ENCODE results near the gene MAP4K3.

Gene MAP4K3

DNA sequence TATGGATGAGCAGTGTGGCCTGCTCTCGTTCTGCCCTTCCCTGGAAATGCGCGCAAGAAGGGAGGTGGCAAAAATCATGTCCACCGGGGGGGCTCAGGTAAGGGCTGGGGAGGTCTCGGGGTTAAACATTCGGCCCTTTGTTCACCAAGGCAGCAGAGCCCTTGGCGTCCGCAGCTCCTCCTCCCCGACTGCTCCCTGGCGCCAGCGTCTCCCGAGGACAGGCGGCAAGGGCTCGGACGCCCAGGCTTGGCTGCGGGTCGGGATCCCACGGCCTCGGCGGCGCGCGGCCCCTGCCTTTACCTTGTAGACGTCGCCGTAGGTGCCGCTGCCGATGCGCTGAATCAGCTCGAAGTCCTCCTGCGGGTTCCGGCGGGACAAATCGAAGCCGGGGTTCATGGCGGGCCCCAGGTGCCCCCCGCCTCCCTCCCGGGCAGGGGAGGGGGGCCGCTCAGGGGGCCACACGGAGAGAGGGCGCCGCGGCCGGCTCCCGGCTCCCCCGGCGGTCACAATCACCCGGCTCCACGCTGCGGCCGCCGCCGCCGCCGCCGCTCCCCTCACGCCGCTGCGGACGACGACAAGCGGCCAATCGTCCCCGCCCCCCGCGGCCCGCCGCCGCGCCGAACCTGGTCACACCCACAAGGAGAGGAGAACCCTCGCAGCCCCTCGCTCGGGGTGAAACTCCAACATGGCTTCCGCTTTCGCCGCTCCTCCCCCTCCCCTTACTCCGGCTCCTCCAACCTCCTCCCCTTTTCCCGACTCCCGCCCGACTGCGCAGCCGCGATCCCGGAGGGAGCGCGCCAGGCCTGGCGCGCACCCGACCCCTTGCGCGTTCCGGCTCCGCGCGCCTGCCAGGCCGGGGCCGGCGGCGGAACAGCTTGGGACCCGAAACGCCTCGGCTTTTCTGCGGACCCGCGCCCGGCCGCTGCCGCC is at the start of gene MAP4K3:
MAP4K3 (minus strand) TSS at position 694 of the 930 bp plus-strand sequence; CDS start at position 396, 298 bp downstream.
- peak; percentile 92 for DNase-seq

DNA sequence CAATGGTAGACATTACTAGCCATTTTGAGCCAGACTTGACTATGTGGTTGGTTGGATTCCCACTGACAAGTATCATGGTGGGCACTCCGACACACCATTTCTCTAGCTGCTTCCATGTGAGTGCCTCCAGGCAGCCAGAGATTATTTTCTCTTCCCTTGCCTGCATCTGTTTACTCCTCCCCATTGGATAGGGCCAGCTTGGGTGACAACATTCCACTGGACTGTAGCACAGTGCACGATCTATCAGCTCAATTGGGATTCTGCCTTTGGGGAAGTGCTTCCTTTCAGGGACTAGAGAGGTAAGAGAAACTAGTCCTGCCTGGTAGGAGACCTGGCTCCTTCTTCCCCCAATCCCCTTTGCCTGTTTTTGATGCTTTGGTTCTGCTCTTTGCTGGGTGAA is 49.0 kb upstream of the MAP4K3 start:
- DNase-seq = no peak

- DNase-seq = no peak
Observed at GRCh38 chr2:39484620-39485495, 47.8 kb upstream of the MAP4K3 start.

- no peak for DNase-seq
Observed at GRCh38 chr2:39484206-39484605, 47.1 kb upstream of the MAP4K3 start.

DNA sequence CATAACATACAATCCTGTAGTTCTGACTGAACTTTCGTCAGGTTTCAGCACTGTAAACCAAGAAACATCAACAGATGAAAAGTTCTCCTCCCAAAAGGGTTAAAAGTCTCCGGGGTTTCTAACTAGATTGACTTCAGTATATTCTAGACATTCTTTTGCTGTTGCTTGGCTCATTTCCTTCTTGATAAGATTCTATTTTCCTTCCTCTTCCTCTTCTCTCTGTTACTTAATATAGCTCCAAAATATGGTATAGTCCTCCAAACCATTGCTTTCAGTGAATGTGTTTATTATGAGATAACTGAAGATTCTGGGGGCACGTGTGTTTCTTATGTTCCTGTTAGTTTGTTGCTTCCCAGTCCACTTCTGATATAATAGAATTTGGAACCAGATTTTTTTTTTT is 46.4 kb upstream of the MAP4K3 start:
- DNase-seq = no peak

DNA sequence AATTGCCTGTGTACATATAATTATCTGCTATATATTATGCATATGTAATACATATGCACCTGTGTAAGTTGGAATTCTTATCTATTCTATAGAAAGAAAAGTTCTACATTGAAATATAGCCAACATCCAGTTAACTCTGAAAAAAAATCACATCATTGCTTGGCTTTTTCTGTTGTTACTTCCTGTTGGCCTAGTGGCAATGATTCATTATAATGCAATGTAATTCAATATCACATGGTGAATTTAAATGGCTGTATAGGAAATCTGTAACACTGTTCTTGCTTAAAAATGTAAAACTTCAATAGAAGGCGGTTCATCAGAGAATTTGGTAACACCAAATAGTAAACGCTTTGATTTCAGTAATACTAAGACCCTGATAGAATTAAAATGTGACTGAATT is 44.5 kb upstream of the MAP4K3 start:
- DNase-seq = no peak

DNA sequence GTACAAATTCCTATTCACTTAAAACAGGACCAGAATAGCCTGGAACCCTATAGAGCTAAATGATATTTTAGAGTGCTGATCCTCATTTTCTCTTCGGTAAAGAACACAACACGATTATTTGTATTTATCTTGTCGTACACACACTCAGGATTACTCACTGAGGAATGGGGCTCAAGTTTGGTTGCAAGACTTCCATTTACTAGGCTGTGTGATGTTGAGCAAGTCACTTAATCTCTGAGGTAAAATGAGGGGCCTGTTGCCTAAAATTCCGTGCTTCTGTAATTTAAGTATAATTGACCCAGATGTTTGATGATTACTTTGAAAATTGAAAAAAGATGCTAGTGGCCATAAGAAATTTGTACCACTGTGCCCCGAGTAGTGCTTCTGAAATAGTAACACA is 42.6 kb upstream of the MAP4K3 start:
- no peak for DNase-seq

DNA sequence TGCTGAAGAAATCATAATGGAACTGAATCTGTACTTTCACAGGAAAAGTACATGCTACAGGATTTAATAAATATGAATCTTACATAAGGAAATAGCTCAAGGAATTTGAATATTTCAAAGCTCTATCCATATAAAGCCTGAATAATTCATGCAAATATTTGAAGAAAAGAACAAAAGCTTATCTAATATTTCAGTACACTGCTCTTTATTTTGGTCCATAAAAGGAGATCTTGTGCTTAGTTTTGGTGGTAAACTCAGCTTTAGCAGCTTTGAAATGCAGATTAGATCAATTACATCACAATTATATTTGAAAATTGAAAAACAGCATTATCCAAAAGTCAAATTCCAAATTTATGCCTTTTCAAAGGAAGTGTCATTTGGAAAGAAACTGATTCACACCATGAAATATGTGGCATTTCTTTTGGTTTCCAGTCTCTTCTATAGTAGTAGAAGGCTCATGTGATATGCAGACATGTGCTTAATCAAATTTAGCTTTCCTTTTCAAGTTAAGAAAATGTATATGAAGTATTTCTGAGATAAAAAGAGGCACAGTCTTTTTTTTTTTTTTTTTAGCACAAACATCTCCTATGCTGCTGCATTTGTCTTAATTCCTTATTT is 42.1 kb upstream of the MAP4K3 start:
- no peak for DNase-seq

DNA sequence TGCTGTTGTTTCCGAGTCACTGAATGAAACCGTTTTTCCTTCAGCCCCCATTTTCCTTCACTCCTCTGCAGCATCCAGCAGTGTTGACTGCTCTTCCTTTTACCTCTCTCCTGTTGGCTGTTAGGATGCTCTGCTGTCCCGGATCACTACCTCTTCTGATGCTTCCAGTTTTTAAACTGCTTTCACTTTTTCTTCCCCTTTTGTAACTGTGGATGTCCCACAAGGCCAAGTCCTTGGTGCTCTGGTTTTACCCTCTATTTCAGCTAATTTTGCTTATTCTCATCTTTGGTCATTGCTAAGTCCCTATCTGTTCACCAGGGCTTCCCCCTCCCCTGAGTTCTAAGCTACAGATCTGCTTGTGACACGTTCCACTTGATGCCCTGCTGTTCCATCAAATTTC is 39.4 kb upstream of the MAP4K3 start:
- no peak for DNase-seq

- DNase-seq = no peak
Observed at GRCh38 chr2:39475006-39475405, 37.9 kb upstream of the MAP4K3 start.

DNA sequence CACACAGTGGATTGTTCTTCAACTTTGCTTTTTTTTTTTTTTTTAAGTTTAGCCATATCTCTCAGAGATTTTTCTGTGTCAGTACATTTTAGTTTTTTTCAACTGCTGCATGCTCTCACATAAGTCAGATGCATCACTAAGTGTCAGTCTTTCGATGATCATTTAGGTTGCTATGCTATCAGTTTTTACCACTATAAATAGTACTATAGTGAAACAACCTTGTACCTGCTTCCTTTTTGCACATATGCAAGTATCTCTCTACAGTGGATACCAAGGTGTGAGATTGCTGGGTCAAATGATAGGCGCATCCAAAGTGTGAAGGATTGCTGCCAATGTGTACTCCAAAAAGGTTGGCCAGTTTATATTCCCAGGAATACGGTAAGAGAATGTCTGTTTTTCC is 33.5 kb upstream of the MAP4K3 start:
- DNase-seq = no peak

- DNase-seq = peak; percentile 18
Observed at GRCh38 chr2:39469807-39470206, 32.7 kb upstream of the MAP4K3 start.

- DNase-seq = no peak
Observed at GRCh38 chr2:39468579-39469451, 31.7 kb upstream of the MAP4K3 start.

DNA sequence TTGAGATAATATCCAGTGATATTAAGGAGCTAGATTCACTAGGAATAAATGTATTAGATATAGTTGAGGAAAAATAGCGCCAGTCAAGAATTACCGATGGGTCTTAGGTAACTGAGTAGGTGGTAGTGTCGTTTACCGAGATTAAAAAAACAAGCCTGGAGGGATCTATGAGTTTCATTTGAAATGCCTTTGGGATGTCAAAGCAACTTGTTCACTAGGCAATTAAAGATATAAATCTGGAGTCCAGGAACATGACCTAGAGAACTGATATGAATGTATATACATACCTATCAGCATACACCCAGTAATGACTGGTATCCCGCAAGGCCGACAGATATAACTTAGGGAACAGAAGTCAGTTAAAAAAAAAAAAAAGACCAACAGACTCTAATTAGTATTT is 29.2 kb upstream of the MAP4K3 start:
- no peak for DNase-seq

DNA sequence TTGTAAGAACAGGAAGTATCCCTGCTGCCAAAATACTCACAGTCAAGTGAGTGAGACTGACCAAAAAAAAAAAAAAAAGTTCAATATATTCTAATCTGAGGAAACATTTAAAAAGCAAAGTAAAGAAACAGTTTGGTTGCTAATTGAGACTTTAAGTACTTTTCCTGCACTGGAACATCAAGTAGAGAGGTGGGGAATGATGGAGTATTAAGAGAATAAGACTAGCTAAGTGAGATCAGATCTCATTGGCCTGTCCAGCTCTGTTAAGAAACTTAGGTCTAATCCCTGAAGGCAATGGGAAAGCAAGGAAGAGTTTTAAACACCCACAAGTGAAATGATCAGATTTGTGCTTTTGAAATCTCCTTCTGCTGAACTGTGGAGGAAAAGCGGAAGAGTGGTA is 27.8 kb upstream of the MAP4K3 start:
- DNase-seq = no peak

DNA sequence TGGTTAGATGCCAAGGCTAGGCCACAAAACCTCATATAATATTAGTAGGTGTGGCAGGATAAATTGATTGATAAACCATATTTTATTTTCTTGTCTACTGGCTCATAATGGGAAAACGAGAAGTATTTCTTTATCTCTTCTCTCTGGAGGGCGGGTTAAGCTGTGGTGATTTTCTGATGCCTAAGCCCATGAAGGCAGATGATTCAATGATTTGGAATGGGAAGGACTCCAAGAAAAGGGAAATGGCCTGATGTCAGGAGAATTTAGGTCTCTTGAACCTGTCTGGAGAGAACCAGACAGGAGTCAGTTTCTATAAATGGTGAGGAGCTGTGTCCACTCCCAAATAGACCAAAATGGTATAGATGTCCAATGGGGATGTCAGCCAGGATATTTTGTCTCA is 18.7 kb upstream of the MAP4K3 start:
- no peak for DNase-seq

- DNase-seq = no peak
Observed at GRCh38 chr2:39452396-39452795, 15.3 kb upstream of the MAP4K3 start.

DNA sequence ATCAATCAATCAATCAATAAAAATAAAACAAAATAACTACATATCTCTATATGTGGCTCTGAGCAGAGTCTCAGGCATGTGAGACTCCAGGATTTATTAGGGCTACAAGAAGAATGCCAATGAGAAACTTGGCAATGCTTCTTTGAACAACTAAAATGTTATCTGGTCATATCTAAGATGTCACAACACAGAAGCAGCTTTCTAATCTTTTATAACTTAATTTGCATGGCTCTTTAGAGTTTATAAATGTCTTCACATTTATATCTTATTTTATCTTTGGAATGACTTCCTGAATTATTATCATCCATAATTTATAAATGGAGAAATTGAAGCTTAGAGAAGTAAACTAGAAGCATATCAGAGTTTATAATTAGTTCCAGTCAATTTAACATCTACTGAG is 14.9 kb upstream of the MAP4K3 start:
- DNase-seq = no peak

- no peak for DNase-seq
Observed at GRCh38 chr2:39448169-39448502, 11.1 kb upstream of the MAP4K3 start.

DNA sequence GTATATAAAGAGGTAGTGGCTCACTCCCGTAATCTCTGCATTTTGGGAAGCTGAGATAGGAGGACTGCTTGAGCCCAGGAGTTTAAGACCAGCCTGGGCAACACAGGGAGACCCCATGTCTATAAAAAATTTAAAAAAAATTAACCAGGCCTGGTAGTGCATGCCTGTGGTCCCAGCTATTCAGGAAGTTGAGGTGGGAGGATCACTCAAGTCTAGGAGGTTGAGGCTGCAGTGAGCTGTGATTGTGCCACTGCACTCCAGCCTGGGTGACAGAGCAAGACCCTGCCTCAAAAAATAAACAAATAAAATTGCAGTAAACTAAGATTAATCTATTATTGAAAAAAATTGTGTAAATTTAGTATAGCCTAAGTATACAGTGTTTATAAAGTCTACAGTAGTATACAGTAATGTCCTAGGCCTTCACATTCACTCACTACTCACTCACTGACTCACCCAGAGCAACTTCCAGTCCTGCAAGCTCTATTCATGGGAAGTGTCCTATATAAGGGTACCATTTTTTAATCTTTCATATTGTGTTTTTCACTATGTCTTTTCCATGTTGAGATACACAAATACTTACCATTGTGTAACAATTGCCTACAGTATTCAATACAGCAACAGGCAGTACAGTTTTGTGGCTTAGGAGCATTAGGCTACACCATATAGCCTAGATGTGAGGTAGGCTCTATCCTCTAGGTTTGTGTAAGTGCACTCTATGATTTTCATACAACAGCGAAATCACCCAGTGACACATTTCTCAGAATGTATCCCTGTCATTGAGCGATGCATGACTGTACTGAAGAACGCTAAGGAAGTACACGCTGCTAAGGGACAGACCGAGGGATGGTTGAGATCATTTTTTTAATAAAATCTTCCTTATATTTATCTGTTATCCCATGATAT is 10.4 kb upstream of the MAP4K3 start:
- DNase-seq = no peak

- no peak for DNase-seq
Observed at GRCh38 chr2:39445934-39446333, 8.8 kb upstream of the MAP4K3 start.
